ENCODE data around the gene TP63.

TP63 gene

GRCh38 chr3:189927975-189928895, 297.0 kb downstream of the TP63 start:
- DNase-seq (ENCODE audit: extremely low read depth, low read depth), result no peak

GRCh38 chr3:189936201-189936945, 305.2 kb downstream of the TP63 start:
- DNase-seq (ENCODE audit: extremely low read depth, low read depth), result no peak
- no peak for TF ChIP-seq CTCF (IDR thresholded peaks at IDR 0.05; ENCODE audit: low read depth, low read length)

More at GRCh38 chr3:189927975-189928895, 297.0 kb downstream of the TP63 start:
- no peak for TF ChIP-seq CTCF (IDR thresholded peaks at IDR 0.05; ENCODE audit: low read depth, low read length)

GRCh38 chr3:189937302-189938127, 306.3 kb downstream of the TP63 start:
- peak; percentile 89 for DNase-seq (ENCODE audit: extremely low read depth, low read depth)
- TF ChIP-seq CTCF (IDR thresholded peaks at IDR 0.05; ENCODE audit: low read depth, low read length), result no peak

- no peak for TF ChIP-seq CTCF (IDR thresholded peaks at IDR 0.05; ENCODE audit: low read depth, low read length)
- DNase-seq (ENCODE audit: extremely low read depth, low read depth), result no peak
Observed at GRCh38 chr3:189941125-189941524, 309.9 kb downstream of the TP63 start.

GRCh38 chr3:189941679-189942078, 310.5 kb downstream of the TP63 start:
- no peak for TF ChIP-seq CTCF (IDR thresholded peaks at IDR 0.05; ENCODE audit: low read depth, low read length)
- DNase-seq (ENCODE audit: extremely low read depth, low read depth), result no peak

- TF ChIP-seq CTCF (IDR thresholded peaks at IDR 0.05; ENCODE audit: low read depth, low read length), result no peak
- DNase-seq (ENCODE audit: extremely low read depth, low read depth), result no peak
Observed at GRCh38 chr3:189942948-189943347, 311.8 kb downstream of the TP63 start.

Data from AG09319 (cell line).